HG03342 (cell line): ENCODE measurements around the gene PERCC1.

ENCODE experiments used
- ATAC-seq: cut with Tn5 transposase; IDR thresholded peaks from one replicate; pipeline ENCODE4 v1.9.1; 2021; ENCODE audit warnings: mild to moderate bottlenecking, moderate library complexity; ENCODE audit not compliant: unreplicated experiment

Gene PERCC1

GRCh38 chr16:1408171-1408837 is 22.6 kb upstream of the PERCC1 start:
- peak; percentile 62 for ATAC-seq

- ATAC-seq, result no peak
These were observed 18.0 kb upstream of the PERCC1 start for GRCh38 chr16:1412847-1413246.

- peak; percentile 29 for ATAC-seq
These were observed 17.0 kb upstream of the PERCC1 start for GRCh38 chr16:1413684-1414531.

- ATAC-seq, result peak; percentile 39
These were observed 16.2 kb upstream of the PERCC1 start, which contains the start of gene UNKL for GRCh38 chr16:1414532-1415260. TSS of gene UNKL (minus strand) at chr16:1414704. CDS start at chr16:1414691, 13 bp downstream.

- no peak for ATAC-seq
These were observed 14.3 kb upstream of the PERCC1 start for GRCh38 chr16:1416521-1416941.

- peak; percentile 8 for ATAC-seq
These were observed 10.8 kb upstream of the PERCC1 start for GRCh38 chr16:1420111-1420539.

GRCh38 chr16:1422076-1422475 is 8.8 kb upstream of the PERCC1 start:
- no peak for ATAC-seq

GRCh38 chr16:1424028-1424427 is 6.8 kb upstream of the PERCC1 start:
- ATAC-seq, result no peak

- ATAC-seq, result no peak
These were observed 5.1 kb upstream of the PERCC1 start for GRCh38 chr16:1425616-1426370.

- no peak for ATAC-seq
These were observed 4.0 kb upstream of the PERCC1 start for GRCh38 chr16:1426734-1427471.

- ATAC-seq, result no peak
These were observed 3.1 kb upstream of the PERCC1 start for GRCh38 chr16:1427473-1428461.

GRCh38 chr16:1428511-1428910 is 2.4 kb upstream of the PERCC1 start:
- no peak for ATAC-seq

GRCh38 chr16:1429012-1429411 is 1.9 kb upstream of the PERCC1 start:
- ATAC-seq, result no peak

GRCh38 chr16:1429631-1430030 is 1.2 kb upstream of the PERCC1 start:
- ATAC-seq, result no peak

- no peak for ATAC-seq
These were observed 592 bp upstream of the PERCC1 start for GRCh38 chr16:1430214-1430758.

- ATAC-seq, result no peak
These were observed 806 bp downstream of the PERCC1 start for GRCh38 chr16:1431497-1432270.

GRCh38 chr16:1432388-1433262 is 1.7 kb downstream of the PERCC1 start:
- ATAC-seq, result no peak
